Esophagus squamous epithelium (tissue), 5 donors: Measurements from ENCODE around the gene ASH1L. TPM values are rescaled to one million over a fixed set of nuclear protein-coding genes. Genes with fewer than 3 reads are reported as not detected.

Experiments
- DNase-seq: peaks from one replicate; lab custom pipeline; 2025; lab: John Stamatoyannopoulos, UW
- H3K27ac ChIP-seq, 4 donors: fragments of 200-600 bp; sonication (generic); one replicate each; pipeline ENCODE4 v1.5.1; 2016 to 2019; ENCODE audit warnings: mild to moderate bottlenecking in 1 of 4
- H3K27me3 ChIP-seq, 4 donors: fragments of 200-600 bp; sonication (generic); 1 replicate in 3 of 4; 2 replicates in 1 of 4; pipeline versions ENCODE4 v1.5.1 to v1.6.0; 2017 to 2021; ENCODE audit warnings: antibody characterized with exemption in 1 of 4
- H3K36me3 ChIP-seq, 3 donors: fragments of 200-600 bp; sonication (generic); one replicate each; pipeline ENCODE4 v1.5.1; 2016 to 2019
- H3K4me1 ChIP-seq, 3 donors: fragments of 200-600 bp; sonication (generic); one replicate each; pipeline ENCODE4 v1.5.1; 2017 to 2019
- H3K4me3 ChIP-seq, 4 donors: fragments of 200-600 bp; sonication (generic); 1 replicate in 3 of 4; 2 replicates in 1 of 4; pipeline ENCODE4 v1.5.1; 2016 to 2019; ENCODE audit warnings: mild to moderate bottlenecking in 2 of 4, moderate library complexity in 1 of 4
- H3K9me3 ChIP-seq, 3 donors: fragments of 200-600 bp; sonication (generic); one replicate each; pipeline ENCODE4 v1.5.1; 2016 to 2019
- POLR2A ChIP-seq, 4 donors: fragments of 450-650 bp; IDR thresholded peaks; one replicate each; pipeline ENCODE4 v1.6.1; 2017; ENCODE audit warnings: antibody characterized with exemption in 4 of 4, mild to moderate bottlenecking in 4 of 4, moderate library complexity in 3 of 4
- WGBS, 2 donors: methylation state at CpG; one replicate each; pipeline ENCODE4 v1.1.5; 2018; 5-methylcytosine and 5-hydroxymethylcytosine counted together
- intact Hi-C: fragments of 100-400 bp; cut with DNase I; formaldehyde crosslinking; loops from one replicate; pipeline ENCODE4 v1.15.0; 2022
- total RNA-seq, 4 donors: library from RNA; depleted of rRNA; stranded (reverse); fragments of >200 nt; gene quantifications; one replicate each; pipeline ENCODE4 v1.1.0, GENCODE V29; 2016
- TF ChIP-seq, protein P1 (sequence below), 6 experiments: fragments of 450-650 bp in 4 of 6; fragments of 200-600 bp in 2 of 6; sonication (generic) in 2 of 6; IDR thresholded peaks; one replicate each; pipeline ENCODE4 v1.5.1; 2016 to 2019; ENCODE audit warnings: antibody characterized with exemption in 6 of 6, mild to moderate bottlenecking in 4 of 6, moderate library complexity in 4 of 6
- donor health status: DM: yes; HTN: yes; CAD: no.

Gene ASH1L
- total RNA-seq, 4 donors from 2014 or later: 27.6 to 57.4 (median 31.2) TPM

DNA sequence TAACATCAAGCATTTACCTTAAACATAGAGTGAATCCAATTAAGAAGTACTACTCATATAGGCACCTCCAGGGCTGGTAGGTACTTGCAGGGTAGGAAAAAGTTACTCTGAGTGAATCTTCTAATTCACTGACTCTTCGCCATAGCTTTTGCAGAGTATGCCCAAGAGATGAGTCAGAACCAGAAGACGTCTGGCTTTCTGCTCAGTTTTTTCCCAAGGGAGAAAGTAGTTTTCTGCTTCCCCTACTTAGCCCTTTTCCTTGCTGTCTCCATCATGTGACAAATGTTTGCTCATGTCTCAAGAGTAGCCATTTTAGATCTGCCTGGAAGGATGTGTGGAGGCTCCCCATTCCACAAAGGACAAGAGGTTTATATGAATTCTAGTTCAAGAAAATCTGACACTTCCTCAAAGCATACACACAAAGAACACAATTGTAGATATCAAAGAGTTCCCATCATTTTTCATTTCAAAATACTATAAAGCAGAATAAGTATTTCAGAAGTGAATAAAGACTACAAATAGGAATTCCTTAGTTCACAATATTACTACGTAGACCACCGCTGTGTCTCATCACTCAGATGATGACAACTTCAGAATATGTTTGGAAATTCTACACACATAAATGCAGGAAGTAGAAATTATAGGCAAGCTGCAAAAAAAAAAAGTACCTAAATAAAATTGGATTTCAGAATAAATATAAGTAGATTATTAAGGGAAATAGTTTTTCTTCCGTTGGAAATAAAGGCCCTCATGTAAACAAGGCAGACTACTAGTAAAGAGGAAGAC, 98.5 kb downstream of the ASH1L start:
- Histone ChIP-seq H3K9me3 (no peaks in the 10 kb centered on the region), H3K4me1 (peaks cover 0 to 30% (median 8%) of the 10 kb centered on the region in 3 donors), H3K36me3 (peaks cover 0 to 39% (median 0%) of the 10 kb centered on the region in 3 donors), H3K27ac (no peak overlapping the region), H3K27me3 (no peaks in the 10 kb centered on the region), H3K4me3 (no peak overlapping the region)
- no peak for TF ChIP-seq POLR2A (IDR thresholded peaks at IDR 0.05)
- TF ChIP-seq, protein P1, sequence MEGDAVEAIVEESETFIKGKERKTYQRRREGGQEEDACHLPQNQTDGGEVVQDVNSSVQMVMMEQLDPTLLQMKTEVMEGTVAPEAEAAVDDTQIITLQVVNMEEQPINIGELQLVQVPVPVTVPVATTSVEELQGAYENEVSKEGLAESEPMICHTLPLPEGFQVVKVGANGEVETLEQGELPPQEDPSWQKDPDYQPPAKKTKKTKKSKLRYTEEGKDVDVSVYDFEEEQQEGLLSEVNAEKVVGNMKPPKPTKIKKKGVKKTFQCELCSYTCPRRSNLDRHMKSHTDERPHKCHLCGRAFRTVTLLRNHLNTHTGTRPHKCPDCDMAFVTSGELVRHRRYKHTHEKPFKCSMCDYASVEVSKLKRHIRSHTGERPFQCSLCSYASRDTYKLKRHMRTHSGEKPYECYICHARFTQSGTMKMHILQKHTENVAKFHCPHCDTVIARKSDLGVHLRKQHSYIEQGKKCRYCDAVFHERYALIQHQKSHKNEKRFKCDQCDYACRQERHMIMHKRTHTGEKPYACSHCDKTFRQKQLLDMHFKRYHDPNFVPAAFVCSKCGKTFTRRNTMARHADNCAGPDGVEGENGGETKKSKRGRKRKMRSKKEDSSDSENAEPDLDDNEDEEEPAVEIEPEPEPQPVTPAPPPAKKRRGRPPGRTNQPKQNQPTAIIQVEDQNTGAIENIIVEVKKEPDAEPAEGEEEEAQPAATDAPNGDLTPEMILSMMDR (IDR thresholded peaks at IDR 0.05): no peak
- 74 to 77% methylated on average over 5 of the region's 5 CpGs for WGBS, 2 donors
- no peak for DNase-seq
- intact Hi-C loops: no loop called here

- no peak for DNase-seq
- peaks cover 0 to 11% (median 0%) of the 10 kb centered on the region in 3 donors for H3K4me1 ChIP-seq
- no peak overlapping the region for H3K27ac ChIP-seq
- intact Hi-C loops: no loop called here
- no peak overlapping the region for H3K4me3 ChIP-seq
- H3K27me3 ChIP-seq: no peaks in the 10 kb centered on the region
- TF ChIP-seq, protein P1 (IDR thresholded peaks at IDR 0.05): no peak
- TF ChIP-seq POLR2A (IDR thresholded peaks at IDR 0.05): no peak
- 95% methylated on average over 3 to 4 of the region's 4 CpGs for WGBS, 2 donors
- no peaks in the 10 kb centered on the region for H3K9me3 ChIP-seq
- peaks cover 0 to 70% (median 0%) of the 10 kb centered on the region in 3 donors for H3K36me3 ChIP-seq
Observed at GRCh38 chr1:155458111-155458510, 104.5 kb downstream of the ASH1L start.

- no peak overlapping the region for H3K4me3 ChIP-seq
- DNase-seq: no peak
- H3K4me1 ChIP-seq: peaks cover 0 to 11% (median 0%) of the 10 kb centered on the region in 3 donors
- H3K27me3 ChIP-seq: no peaks in the 10 kb centered on the region
- H3K27ac ChIP-seq: no peak overlapping the region
- TF ChIP-seq, protein P1 (IDR thresholded peaks at IDR 0.05): no peak
- no peak for TF ChIP-seq POLR2A (IDR thresholded peaks at IDR 0.05)
- peaks cover 0 to 70% (median 0%) of the 10 kb centered on the region in 3 donors for H3K36me3 ChIP-seq
- no peaks in the 10 kb centered on the region for H3K9me3 ChIP-seq
- intact Hi-C loops: no loop called here
- WGBS, 2 donors: 90 to 95% methylated on average over 2 of the region's 2 CpGs
Observed at GRCh38 chr1:155457266-155457665, 105.3 kb downstream of the ASH1L start.

DNA sequence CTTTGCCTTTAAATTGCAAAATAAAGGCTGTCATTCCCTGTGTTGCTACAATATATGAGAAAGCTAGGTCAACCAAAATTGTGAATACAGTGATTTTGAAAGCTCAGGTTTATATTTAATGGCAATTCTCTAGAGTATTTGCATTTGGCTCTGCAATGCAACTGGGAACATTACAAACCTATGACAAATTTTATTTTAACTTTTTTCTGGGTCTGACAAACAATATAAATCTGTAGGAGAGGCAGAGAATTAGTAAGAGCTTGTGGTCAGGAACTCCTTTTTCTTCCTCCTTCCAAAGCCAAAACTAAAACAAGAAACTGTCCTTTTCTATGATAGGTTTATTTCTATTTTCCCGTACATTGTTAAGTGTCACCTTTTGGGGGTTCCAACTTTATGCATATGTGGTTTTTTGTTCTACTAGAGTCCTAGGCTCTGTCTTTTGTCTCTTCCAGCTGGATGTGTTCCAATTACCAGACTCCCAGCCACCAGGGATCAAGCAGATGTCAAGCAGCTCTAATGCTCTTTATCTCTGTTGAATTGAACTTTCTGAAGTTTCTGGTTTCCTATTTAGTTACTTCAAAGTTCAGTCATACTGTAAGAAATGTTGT, 106.9 kb downstream of the ASH1L start:
- DNase-seq: no peak
- H3K4me3 ChIP-seq: no peak overlapping the region
- peaks cover 0 to 77% (median 6%) of the 10 kb centered on the region in 3 donors for H3K36me3 ChIP-seq
- intact Hi-C loops: no loop called here
- no peaks in the 10 kb centered on the region for H3K9me3 ChIP-seq
- peaks cover 0 to 11% (median 0%) of the 10 kb centered on the region in 3 donors for H3K4me1 ChIP-seq
- WGBS, 2 donors: 65 to 77% methylated on average over 1 of the region's 1 CpG
- no peak overlapping the region for H3K27ac ChIP-seq
- H3K27me3 ChIP-seq: no peaks in the 10 kb centered on the region
- TF ChIP-seq POLR2A (IDR thresholded peaks at IDR 0.05): no peak
- TF ChIP-seq, protein P1 (IDR thresholded peaks at IDR 0.05): no peak

DNA sequence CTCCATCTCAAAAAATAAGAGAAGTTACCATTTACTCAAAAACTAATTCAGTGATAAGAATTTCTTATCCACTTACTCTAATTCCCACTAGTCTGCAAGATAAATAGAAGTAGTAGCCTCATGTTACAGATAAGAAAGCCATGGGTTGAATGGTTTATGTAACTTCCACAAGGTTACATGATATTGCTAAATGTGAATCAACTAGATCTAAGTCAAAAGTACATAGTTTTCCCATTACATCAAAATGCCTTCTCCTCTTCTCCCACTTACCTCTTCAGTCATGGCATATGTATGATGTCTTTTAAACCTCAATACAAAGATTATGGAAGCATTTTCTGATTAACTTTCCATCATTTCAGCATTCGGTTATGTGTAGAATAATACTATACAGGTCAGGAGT, 108.5 kb downstream of the ASH1L start:
- no peak for TF ChIP-seq POLR2A (IDR thresholded peaks at IDR 0.05)
- TF ChIP-seq, protein P1 (IDR thresholded peaks at IDR 0.05): no peak
- Histone ChIP-seq H3K9me3 (no peaks in the 10 kb centered on the region), H3K4me3 (no peak overlapping the region), H3K27me3 (no peaks in the 10 kb centered on the region), H3K4me1 (peaks cover 0 to 11% (median 0%) of the 10 kb centered on the region in 3 donors), H3K36me3 (peaks cover 0 to 79% (median 6%) of the 10 kb centered on the region in 3 donors), H3K27ac (no peak overlapping the region)
- intact Hi-C loops: no loop called here
- 71 to 90% methylated on average over 1 of the region's 1 CpG for WGBS, 2 donors
- no peak for DNase-seq
